Measurements from ENCODE around the gene PCDHGA3. TPM values are rescaled to one million over a fixed set of nuclear protein-coding genes. Genes with fewer than 3 reads are reported as not detected.
A peak's percentile ranks its signal among the peaks of the same experiment; 100 is the strongest.

The PCDHGA3 gene
- total and polyA plus RNA-seq, 2 of the 13 experiments (the other 11 are each of a cell fraction or from before 2014, with no cell fraction given), result 0.05 TPM; not detected in 1

DNA sequence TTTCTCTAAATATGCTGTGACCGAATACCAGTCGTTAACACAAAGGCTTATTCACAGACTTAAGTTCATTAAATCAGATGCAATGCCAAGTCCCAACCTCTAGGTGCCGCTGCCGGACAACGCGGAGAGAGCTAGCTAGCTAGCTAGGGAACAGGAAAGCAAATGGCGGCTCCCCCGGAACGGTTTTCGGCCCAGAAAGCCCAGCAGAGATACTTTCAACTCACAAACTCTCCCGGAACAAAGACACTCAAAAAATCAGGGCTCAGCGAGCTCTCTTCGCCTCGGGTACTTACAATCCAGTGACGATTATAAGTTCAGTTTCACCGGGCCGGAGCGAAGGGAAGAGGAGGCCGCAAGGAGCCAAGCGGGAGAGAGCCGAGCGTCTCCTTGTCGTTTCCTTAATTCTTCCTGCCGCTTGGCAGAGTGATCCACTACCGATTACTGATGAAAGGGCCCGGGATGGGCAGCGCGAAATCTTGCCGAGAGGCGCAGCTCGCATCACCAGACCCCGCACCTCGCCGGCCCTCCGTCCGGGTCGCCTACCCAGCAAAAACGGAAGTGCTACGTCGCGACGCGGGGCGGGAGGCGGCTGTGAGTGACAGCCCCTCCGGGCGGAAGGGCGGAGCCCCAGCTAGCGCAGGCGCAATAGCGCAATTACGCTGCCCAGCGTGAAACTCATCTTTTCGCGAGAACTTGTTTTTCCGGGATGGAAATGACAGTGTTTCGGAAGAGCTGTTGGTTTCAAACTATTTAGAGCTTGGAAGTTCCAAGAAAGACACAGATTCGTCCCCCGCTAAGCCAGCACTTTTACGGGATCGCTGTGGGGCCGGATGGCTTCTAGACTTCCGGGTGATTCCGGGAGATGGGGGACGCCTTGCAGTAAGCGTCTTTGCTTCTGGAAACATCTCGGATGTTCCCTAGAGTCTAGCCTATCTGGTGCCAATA lies 23.1 kb upstream of the PCDHGA3 start, which contains the start of gene TAF7 (continued):
- no peak for TF ChIP-seq CC2D1A (CRISPR knock-in tag; IDR thresholded peaks at IDR 0.05)
- 0 out of 2 replicates have a peak, but pooled peaks have one; percentile 30 for TF ChIP-seq U2AF2 (IDR thresholded peaks at IDR 0.05; ENCODE audit: low read depth, low read length)
- TF ChIP-seq, protein P1, sequence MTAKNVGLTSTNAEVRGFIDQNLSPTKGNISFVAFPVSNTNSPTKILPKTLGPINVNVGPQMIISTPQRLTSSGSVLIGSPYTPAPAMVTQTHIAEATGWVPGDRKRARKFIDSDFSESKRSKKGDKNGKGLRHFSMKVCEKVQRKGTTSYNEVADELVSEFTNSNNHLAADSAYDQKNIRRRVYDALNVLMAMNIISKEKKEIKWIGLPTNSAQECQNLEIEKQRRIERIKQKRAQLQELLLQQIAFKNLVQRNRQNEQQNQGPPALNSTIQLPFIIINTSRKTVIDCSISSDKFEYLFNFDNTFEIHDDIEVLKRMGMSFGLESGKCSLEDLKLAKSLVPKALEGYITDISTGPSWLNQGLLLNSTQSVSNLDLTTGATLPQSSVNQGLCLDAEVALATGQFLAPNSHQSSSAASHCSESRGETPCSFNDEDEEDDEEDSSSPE (CRISPR knock-in tag; IDR thresholded peaks at IDR 0.05), result peak; percentile 71
- no peak for TF ChIP-seq ZNF367 (CRISPR knock-in tag; IDR thresholded peaks at IDR 0.05; ENCODE audit: borderline replicate concordance)
- TF ChIP-seq CREB1 (IDR thresholded peaks at IDR 0.05), result peak; percentile 83
- peak; percentile 83 for TF ChIP-seq CREB1 (CRISPR knock-in tag; IDR thresholded peaks at IDR 0.05)
- TF ChIP-seq, protein P2, sequence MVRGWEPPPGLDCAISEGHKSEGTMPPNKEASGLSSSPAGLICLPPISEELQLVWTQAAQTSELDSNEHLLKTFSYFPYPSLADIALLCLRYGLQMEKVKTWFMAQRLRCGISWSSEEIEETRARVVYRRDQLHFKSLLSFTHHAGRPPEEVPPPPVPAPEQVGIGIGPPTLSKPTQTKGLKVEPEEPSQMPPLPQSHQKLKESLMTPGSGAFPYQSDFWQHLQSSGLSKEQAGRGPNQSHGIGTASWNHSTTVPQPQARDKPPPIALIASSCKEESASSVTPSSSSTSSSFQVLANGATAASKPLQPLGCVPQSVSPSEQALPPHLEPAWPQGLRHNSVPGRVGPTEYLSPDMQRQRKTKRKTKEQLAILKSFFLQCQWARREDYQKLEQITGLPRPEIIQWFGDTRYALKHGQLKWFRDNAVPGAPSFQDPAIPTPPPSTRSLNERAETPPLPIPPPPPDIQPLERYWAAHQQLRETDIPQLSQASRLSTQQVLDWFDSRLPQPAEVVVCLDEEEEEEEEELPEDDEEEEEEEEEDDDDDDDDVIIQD (CRISPR knock-in tag; IDR thresholded peaks at IDR 0.05; ENCODE audit: low read depth), result no peak
- TF ChIP-seq, protein P3, sequence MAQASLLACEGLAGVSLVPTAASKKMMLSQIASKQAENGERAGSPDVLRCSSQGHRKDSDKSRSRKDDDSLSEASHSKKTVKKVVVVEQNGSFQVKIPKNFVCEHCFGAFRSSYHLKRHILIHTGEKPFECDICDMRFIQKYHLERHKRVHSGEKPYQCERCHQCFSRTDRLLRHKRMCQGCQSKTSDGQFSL (CRISPR knock-in tag; IDR thresholded peaks at IDR 0.05), result no peak
- TF ChIP-seq ZSCAN9 (CRISPR knock-in tag; IDR thresholded peaks at IDR 0.05; ENCODE audit: borderline replicate concordance), result peak; percentile 6; the same call in 1 of the 2 replicates
- 0 out of 2 replicates have a peak, but pooled peaks have one; percentile 50 for TF ChIP-seq ZNF749 (CRISPR knock-in tag; IDR thresholded peaks at IDR 0.05; ENCODE audit: borderline replicate concordance)
- TF ChIP-seq REPIN1 (CRISPR knock-in tag; IDR thresholded peaks at IDR 0.05; ENCODE audit: borderline replicate concordance, low read depth), result peak; percentile 76
- TF ChIP-seq RBM39 (IDR thresholded peaks at IDR 0.05; ENCODE audit: low read depth, low read length, poor library complexity, severe bottlenecking), result peak; percentile 63
- peak; percentile 93 for TF ChIP-seq ZNF589 (CRISPR knock-in tag; conservative IDR thresholded peaks at IDR 0.05)
- peak; percentile 76; the same call in 1 of the 2 replicates for TF ChIP-seq ZNF616 (CRISPR knock-in tag; IDR thresholded peaks at IDR 0.05; ENCODE audit: low read depth)
- peak; percentile 88 for TF ChIP-seq ZMAT3 (CRISPR knock-in tag; conservative IDR thresholded peaks at IDR 0.05)
- TF ChIP-seq IKZF4 (CRISPR knock-in tag; IDR thresholded peaks at IDR 0.05; ENCODE audit: borderline replicate concordance, low read depth, not compliant biosample characterization), result peak; percentile 61
- 0 out of 2 replicates have a peak, but pooled peaks have one; percentile 58 for TF ChIP-seq PITX1 (CRISPR knock-in tag; IDR thresholded peaks at IDR 0.05)
- TF ChIP-seq ZNF274 (CRISPR knock-in tag; IDR thresholded peaks at IDR 0.05), result peak; percentile 94
- no peak for TF ChIP-seq MBD4 (IDR thresholded peaks at IDR 0.05; ENCODE audit: borderline replicate concordance, low read length)
- TF ChIP-seq, protein P4, sequence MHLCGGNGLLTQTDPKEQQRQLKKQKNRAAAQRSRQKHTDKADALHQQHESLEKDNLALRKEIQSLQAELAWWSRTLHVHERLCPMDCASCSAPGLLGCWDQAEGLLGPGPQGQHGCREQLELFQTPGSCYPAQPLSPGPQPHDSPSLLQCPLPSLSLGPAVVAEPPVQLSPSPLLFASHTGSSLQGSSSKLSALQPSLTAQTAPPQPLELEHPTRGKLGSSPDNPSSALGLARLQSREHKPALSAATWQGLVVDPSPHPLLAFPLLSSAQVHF (CRISPR knock-in tag; IDR thresholded peaks at IDR 0.05), result peak; percentile 87
- no peak for TF ChIP-seq CBX2 (IDR thresholded peaks at IDR 0.05; ENCODE audit: low read depth, low read length)
- TF ChIP-seq CBX2 (CRISPR knock-in tag; IDR thresholded peaks at IDR 0.05; ENCODE audit: low read depth), result 0 out of 2 replicates have a peak, but pooled peaks have one; percentile 70
- no peak for TF ChIP-seq RAD51 (IDR thresholded peaks at IDR 0.05; ENCODE audit: borderline replicate concordance)
- TF ChIP-seq, protein P5, sequence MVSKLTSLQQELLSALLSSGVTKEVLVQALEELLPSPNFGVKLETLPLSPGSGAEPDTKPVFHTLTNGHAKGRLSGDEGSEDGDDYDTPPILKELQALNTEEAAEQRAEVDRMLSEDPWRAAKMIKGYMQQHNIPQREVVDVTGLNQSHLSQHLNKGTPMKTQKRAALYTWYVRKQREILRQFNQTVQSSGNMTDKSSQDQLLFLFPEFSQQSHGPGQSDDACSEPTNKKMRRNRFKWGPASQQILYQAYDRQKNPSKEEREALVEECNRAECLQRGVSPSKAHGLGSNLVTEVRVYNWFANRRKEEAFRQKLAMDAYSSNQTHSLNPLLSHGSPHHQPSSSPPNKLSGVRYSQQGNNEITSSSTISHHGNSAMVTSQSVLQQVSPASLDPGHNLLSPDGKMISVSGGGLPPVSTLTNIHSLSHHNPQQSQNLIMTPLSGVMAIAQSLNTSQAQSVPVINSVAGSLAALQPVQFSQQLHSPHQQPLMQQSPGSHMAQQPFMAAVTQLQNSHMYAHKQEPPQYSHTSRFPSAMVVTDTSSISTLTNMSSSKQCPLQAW (CRISPR knock-in tag; IDR thresholded peaks at IDR 0.05), result peak; percentile 73

Data from HepG2 (cell line).